HepG2 (cell line): ENCODE results near the gene SEPTIN5. TPM values are rescaled to one million over a fixed set of nuclear protein-coding genes. Genes with fewer than 3 reads are reported as not detected.

Experiments
- ATAC-seq: fragments of 200-7000 bp; cut with Tn5 transposase; 3 replicates; pipeline ENCODE4 v1.9.1; 2020; ENCODE audit warnings: mild to moderate bottlenecking, moderate library complexity
- BruUV-seq: library from RNA; stranded (reverse); fragments of 400-500 nt; replicated peaks from 2 replicates; lab custom pipeline; 2021; lab: Mats Ljungman, UMichigan
- CTCF ChIA-PET: fragments of 300-600 bp; formaldehyde crosslinking; extraction: SDS; loops from one replicate; lab custom pipeline; 2021; ENCODE audit warnings: low total read pairs, inconsistent platforms, low intra/inter-chr PET ratio; lab: Yijun Ruan, JAX
- POLR2A ChIA-PET: fragments of 350-600 bp; sonication (Branson Sonifier 250); formaldehyde crosslinking; loops from one replicate; lab custom pipeline; 2020; ENCODE audit warnings: antibody characterized with exemption, inconsistent platforms; lab: Yijun Ruan, JAX
- DNase-seq: peaks from one replicate; pipeline ENCODE4 v3.0.0-alpha.2; 2015; ENCODE audit warnings: low spot score
- FAIRE-seq: peaks from 3 replicates; lab custom pipeline; 2011; peaks lifted over from hg19 to GRCh38; lab: Jason Lieb, UNC
- H2AFZ ChIP-seq: one replicate; pipeline ENCODE4 v1.6.1; 2011; ENCODE audit warnings: low read length, inconsistent platforms
- H3K27ac ChIP-seq: fragments of 300-600 bp; 3 replicates; pipeline ENCODE4 v1.8.0; 2011; ENCODE audit warnings: mixed run types, mild to moderate bottlenecking, mixed read lengths, low read length, inconsistent platforms; ENCODE audit not compliant: insufficient read depth; ENCODE audit errors: extremely low read length
- H3K27me3 ChIP-seq, 2 experiments: fragments of 200-600 bp in 1 of 2; 2 replicates in 1 of 2; 3 replicates in 1 of 2; pipeline versions ENCODE4 v1.6.0 to v1.8.0; 2011; ENCODE audit warnings: low read length in 2 of 2, mild to moderate bottlenecking in 2 of 2, moderate library complexity in 2 of 2, inconsistent platforms in 1 of 2; ENCODE audit not compliant: insufficient read depth in 2 of 2, control insufficient read depth in 1 of 2
- H3K36me3 ChIP-seq, 2 experiments: fragments of 200-600 bp in 1 of 2; replicated peaks in 1 of 2; 2 replicates in 1 of 2; 3 replicates in 1 of 2; pipeline versions ENCODE4 v1.5.1 to v1.8.0; 2011; ENCODE audit warnings: low read length in 2 of 2, inconsistent platforms in 1 of 2; ENCODE audit not compliant: insufficient read depth in 2 of 2, control insufficient read depth in 1 of 2
- H3K4me1 ChIP-seq: 2 replicates; pipeline ENCODE4 v1.5.1; 2012; ENCODE audit warnings: low read length, inconsistent platforms; ENCODE audit not compliant: insufficient read depth
- H3K4me2 ChIP-seq: 2 replicates; pipeline ENCODE4 v1.6.0; 2011; ENCODE audit warnings: low read depth, low read length, inconsistent platforms
- H3K4me3 ChIP-seq, 3 experiments: fragments of 200-600 bp in 1 of 3; sonication (generic), shearing (Covaris generic) in 1 of 3; replicated peaks in 1 of 3; 2 replicates each; pipeline ENCODE4 v1.5.1; 2011 to 2016; ENCODE audit warnings: low read length in 3 of 3, inconsistent platforms in 2 of 3, low read depth in 2 of 3, mild to moderate bottlenecking in 2 of 3, control low read depth in 1 of 3, mixed read lengths in 1 of 3; ENCODE audit not compliant: insufficient read depth in 1 of 3
- H3K79me2 ChIP-seq: one replicate; pipeline ENCODE4 v1.6.1; 2011; ENCODE audit warnings: low read length, inconsistent platforms; ENCODE audit not compliant: insufficient read depth
- H3K9ac ChIP-seq: 2 replicates; pipeline ENCODE4 v1.6.0; 2011; ENCODE audit warnings: mild to moderate bottlenecking, low read depth, low read length, inconsistent platforms; ENCODE audit not compliant: insufficient read depth
- H3K9me3 ChIP-seq: 2 replicates; pipeline ENCODE4 v1.5.1; 2012; ENCODE audit warnings: mild to moderate bottlenecking, low read length
- H4K20me1 ChIP-seq: 2 replicates; pipeline ENCODE4 v1.6.0; 2011; ENCODE audit warnings: inconsistent platforms, mild to moderate bottlenecking, low read length, moderate library complexity; ENCODE audit not compliant: insufficient read depth
- CREM ChIP-seq, 2 experiments: sonication (generic) in 1 of 2; formaldehyde crosslinking in 1 of 2; IDR thresholded peaks; 2 replicates each; pipeline versions ENCODE4 v1.4.0 to v1.6.1; 2016 to 2020; ENCODE audit warnings: antibody characterized with exemption in 1 of 2, mild to moderate bottlenecking in 1 of 2, missing genetic modification reagents in 1 of 2
- FOXA1 ChIP-seq, 2 experiments: fragments of 450-650 bp in 1 of 2; sonication (generic) in 1 of 2; formaldehyde crosslinking in 1 of 2; IDR thresholded peaks; 2 replicates each; pipeline versions ENCODE4 v1.4.0 to v1.6.1; 2016 to 2020; ENCODE audit warnings: missing genetic modification reagents in 1 of 2
- HNRNPK ChIP-seq: fragments of 200-400 bp; formaldehyde crosslinking; IDR thresholded peaks from 2 replicates; pipeline ENCODE4 v1.6.1; 2018; ENCODE audit warnings: low read length, low read depth, moderate library complexity, mild to moderate bottlenecking; ENCODE audit not compliant: poor library complexity, severe bottlenecking
- NFE2L1 ChIP-seq: sonication (generic); formaldehyde crosslinking; IDR thresholded peaks from 2 replicates; pipeline ENCODE4 v1.4.0; 2020; ENCODE audit warnings: missing genetic modification reagents, mild to moderate bottlenecking, borderline replicate concordance
- PATZ1 ChIP-seq: sonication (generic); formaldehyde crosslinking; IDR thresholded peaks from 2 replicates; pipeline ENCODE4 v1.4.0; 2020; ENCODE audit warnings: missing genetic modification reagents
- PREB ChIP-seq: sonication (generic); formaldehyde crosslinking; IDR thresholded peaks from 2 replicates; pipeline ENCODE4 v1.4.0; 2020; ENCODE audit warnings: missing genetic modification reagents
- TFAP4 ChIP-seq: sonication (generic); IDR thresholded peaks from 2 replicates; pipeline ENCODE4 v1.6.1; 2016; ENCODE audit warnings: low read depth, borderline replicate concordance
- TP53 ChIP-seq: sonication (generic); formaldehyde crosslinking; conservative IDR thresholded peaks from 2 replicates; pipeline ENCODE4 v1.4.0; 2020; ENCODE audit warnings: missing genetic modification reagents
- YEATS2 ChIP-seq: sonication (generic); formaldehyde crosslinking; IDR thresholded peaks from 2 replicates; pipeline ENCODE4 v1.4.0; 2020; ENCODE audit warnings: missing genetic modification reagents, borderline replicate concordance
- ZBTB14 ChIP-seq: sonication (generic); formaldehyde crosslinking; IDR thresholded peaks from 2 replicates; pipeline ENCODE4 v1.4.0; 2020; ENCODE audit warnings: missing genetic modification reagents
- ZC3H4 ChIP-seq: sonication (generic); formaldehyde crosslinking; IDR thresholded peaks from 2 replicates; pipeline ENCODE4 v1.4.0; 2020; ENCODE audit warnings: missing genetic modification reagents, borderline replicate concordance
- ZNF747 ChIP-seq: sonication (generic); formaldehyde crosslinking; IDR thresholded peaks from 2 replicates; pipeline ENCODE4 v1.8.1; 2023; ENCODE audit warnings: missing genetic modification reagents, mild to moderate bottlenecking, borderline replicate concordance
- ZNF75D ChIP-seq: sonication (generic); formaldehyde crosslinking; IDR thresholded peaks from 2 replicates; pipeline ENCODE4 v1.8.1; 2023; ENCODE audit warnings: missing genetic modification reagents, mild to moderate bottlenecking, borderline replicate concordance
- ZSCAN21 ChIP-seq: sonication (generic); formaldehyde crosslinking; IDR thresholded peaks from 2 replicates; pipeline ENCODE4 v1.8.0; 2022; ENCODE audit warnings: mild to moderate bottlenecking, missing genetic modification reagents, moderate library complexity, borderline replicate concordance
- WGBS: methylation state at CpG from one replicate; pipeline ENCODE4 v1.1.6; 2017; ENCODE audit warnings: low lambda C conversion rate; 5-methylcytosine and 5-hydroxymethylcytosine counted together
- in situ Hi-C: cut with HindIII; loops from 2 replicates; pipeline ENCODE4 v1.10.0; 2017; ENCODE audit warnings: low pct_unique_long_range_greater_than_20kb; ENCODE audit not compliant: extremely low pct_ligation_motif_present
- intact Hi-C: fragments of 100-400 bp; cut with micrococcal nuclease; formaldehyde crosslinking; loops from one replicate; pipeline ENCODE4 v1.10.0; 2022; ENCODE audit not compliant: unreplicated experiment
- polyA plus RNA-seq, 8 experiments: library from polyadenylated mRNA; depleted of rRNA in 3 of 8; stranded (reverse) in 7 of 8; unstranded in 1 of 8; fragments of >200 nt; fragmentation: Illumina TruSeq in 4 of 8; extraction: Trizol in 4 of 8; gene quantifications; 2 replicates each; pipeline versions ENCODE4 v1.2.1 to v1.2.3, GENCODE V29; 2011 to 2016; ENCODE audit warnings: low read depth in 4 of 8, missing spikeins in 1 of 8, mixed read lengths in 1 of 8; ENCODE audit not compliant: insufficient read depth in 1 of 8
- total RNA-seq, 5 experiments: library from RNA; depleted of rRNA; stranded (reverse); fragments of >200 nt; fragmentation: Illumina TruSeq; extraction: Trizol; gene quantifications; 2 replicates each; pipeline ENCODE4 v1.2.3, GENCODE V29; 2016; ENCODE audit warnings: low read depth in 1 of 5

SEPTIN5 gene
- total and polyA plus RNA-seq, 2 of the 13 experiments (the other 11 are each of a cell fraction or from before 2014, with no cell fraction given), result 0.33 TPM; not detected in 1

- TF ChIP-seq TFAP4 (no peak), FOXA1 (IDR thresholded peaks at IDR 0.05) (no peak), FOXA1 (CRISPR knock-in tag; IDR thresholded peaks at IDR 0.05) (no peak), PATZ1 (CRISPR knock-in tag) (no peak), ZBTB14 (CRISPR knock-in tag) (no peak), TP53 (CRISPR knock-in tag) (no peak), NFE2L1 (CRISPR knock-in tag) (no peak)
Observed at GRCh38 chr22:19671316-19671715, 43.0 kb upstream of the SEPTIN5 start (continued).

GRCh38 chr22:19672054-19672776 is 42.1 kb upstream of the SEPTIN5 start:
- no peak for ATAC-seq
- H2AFZ ChIP-seq, result no peak overlapping the region
- intact Hi-C loops (no loop called here), in situ Hi-C loops (no loop called here)
- no peaks in the 10 kb centered on the region for H3K9me3 ChIP-seq
- H4K20me1 ChIP-seq, result no peaks in the 10 kb centered on the region
- H3K9ac ChIP-seq, result no peak overlapping the region
- no peak overlapping the region for H3K27ac ChIP-seq
- no peak for FAIRE-seq
- no peaks in the 10 kb centered on the region for H3K79me2 ChIP-seq
- ChIA-PET POLR2A (no interaction called here), CTCF (no interaction called here)
- no peaks in the 10 kb centered on the region for H3K4me1 ChIP-seq
- H3K4me2 ChIP-seq, result no peak overlapping the region
- H3K27me3 ChIP-seq, result peaks cover 2 to 30% of the 10 kb centered on the region in 2 experiments; a peak in 3 of 5 replicates
- H3K4me3 ChIP-seq, result no peak overlapping the region
- WGBS, result 22% methylated on average over 9 of the region's 9 CpGs
- no peaks in the 10 kb centered on the region for H3K36me3 ChIP-seq
- BruUV-seq, result no TSS peak
- no peak for DNase-seq
- TF ChIP-seq ZNF75D (CRISPR knock-in tag) (no peak), ZSCAN21 (CRISPR knock-in tag) (no peak), ZC3H4 (no peak), ZNF747 (CRISPR knock-in tag) (no peak), CREM (IDR thresholded peaks at IDR 0.05) (no peak), CREM (CRISPR knock-in tag; IDR thresholded peaks at IDR 0.05) (no peak), YEATS2 (CRISPR knock-in tag) (no peak), PREB (CRISPR knock-in tag) (no peak), HNRNPK (no peak)
